ENCODE results near the gene CREBL2. TPM values are rescaled to one million over a fixed set of nuclear protein-coding genes. Genes with fewer than 3 reads are reported as not detected.

CREBL2 gene
- total RNA-seq, 2 donors from 2014 or later, result 41.7 to 44.6 TPM

DNA sequence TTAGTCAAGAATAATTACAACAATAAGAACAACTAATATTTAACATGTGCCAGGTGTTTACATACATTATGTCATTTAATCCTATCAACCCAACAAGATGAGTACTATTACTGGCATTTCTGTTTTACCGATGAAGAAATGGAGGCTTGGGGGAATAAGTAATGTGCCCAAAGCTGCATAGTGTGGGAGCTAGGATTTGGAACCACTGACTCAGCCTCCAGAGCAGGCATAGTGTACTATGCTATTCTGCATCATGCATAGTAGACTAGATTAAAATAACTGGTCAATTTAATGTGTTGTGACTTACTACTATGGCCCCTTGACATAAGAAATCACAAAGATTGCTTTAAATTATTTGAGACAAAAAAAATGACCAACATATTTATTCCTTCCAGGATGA is 74.8 kb downstream of the CREBL2 start:
- Histone ChIP-seq H3K27ac (no peak overlapping the region), H3K9me3 (no peaks in the 10 kb centered on the region), H3K27me3 (replicated peaks; ENCODE audit: insufficient read depth) (no peaks in the 10 kb centered on the region), H3K4me1 (ENCODE audit: control insufficient read depth in 1 of 2, low read depth in 2 of 2) (no peaks in the 10 kb centered on the region), H3K36me3 (no peaks in the 10 kb centered on the region), H3K4me3 (no peak overlapping the region)
- no peak for DNase-seq (ENCODE audit: low spot score)
- TF ChIP-seq, protein P1, sequence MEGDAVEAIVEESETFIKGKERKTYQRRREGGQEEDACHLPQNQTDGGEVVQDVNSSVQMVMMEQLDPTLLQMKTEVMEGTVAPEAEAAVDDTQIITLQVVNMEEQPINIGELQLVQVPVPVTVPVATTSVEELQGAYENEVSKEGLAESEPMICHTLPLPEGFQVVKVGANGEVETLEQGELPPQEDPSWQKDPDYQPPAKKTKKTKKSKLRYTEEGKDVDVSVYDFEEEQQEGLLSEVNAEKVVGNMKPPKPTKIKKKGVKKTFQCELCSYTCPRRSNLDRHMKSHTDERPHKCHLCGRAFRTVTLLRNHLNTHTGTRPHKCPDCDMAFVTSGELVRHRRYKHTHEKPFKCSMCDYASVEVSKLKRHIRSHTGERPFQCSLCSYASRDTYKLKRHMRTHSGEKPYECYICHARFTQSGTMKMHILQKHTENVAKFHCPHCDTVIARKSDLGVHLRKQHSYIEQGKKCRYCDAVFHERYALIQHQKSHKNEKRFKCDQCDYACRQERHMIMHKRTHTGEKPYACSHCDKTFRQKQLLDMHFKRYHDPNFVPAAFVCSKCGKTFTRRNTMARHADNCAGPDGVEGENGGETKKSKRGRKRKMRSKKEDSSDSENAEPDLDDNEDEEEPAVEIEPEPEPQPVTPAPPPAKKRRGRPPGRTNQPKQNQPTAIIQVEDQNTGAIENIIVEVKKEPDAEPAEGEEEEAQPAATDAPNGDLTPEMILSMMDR (IDR thresholded peaks at IDR 0.05), result no peak
- no peak for ATAC-seq (ENCODE audit: insufficient number of reproducible peaks, low FRiP score, low read depth)

DNA sequence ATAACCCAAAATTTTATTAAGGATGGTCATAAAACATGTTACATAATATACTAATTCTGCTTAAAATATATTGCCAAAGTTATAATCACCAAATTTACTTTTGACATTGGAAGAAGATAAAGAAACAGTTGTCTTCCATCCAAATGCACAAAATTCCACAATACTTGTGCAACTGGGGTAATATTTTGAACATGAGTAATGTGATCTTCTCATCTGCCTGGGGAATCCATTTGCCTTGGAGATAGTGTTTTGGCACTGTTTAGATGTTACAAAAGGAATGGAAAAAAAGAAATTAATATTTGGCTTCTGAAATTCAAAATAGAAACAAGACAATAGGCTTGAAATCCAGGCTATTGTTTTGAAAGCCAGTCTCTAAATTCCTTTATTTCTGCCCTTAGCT is 75.2 kb downstream of the CREBL2 start:
- Histone ChIP-seq H3K9me3 (no peaks in the 10 kb centered on the region), H3K27ac (no peak overlapping the region), H3K27me3 (replicated peaks; ENCODE audit: insufficient read depth) (no peaks in the 10 kb centered on the region), H3K4me3 (no peak overlapping the region), H3K4me1 (ENCODE audit: control insufficient read depth in 1 of 2, low read depth in 2 of 2) (no peaks in the 10 kb centered on the region), H3K36me3 (no peaks in the 10 kb centered on the region)
- DNase-seq (ENCODE audit: low spot score), result no peak
- TF ChIP-seq, protein P1 (IDR thresholded peaks at IDR 0.05), result no peak
- no peak for ATAC-seq (ENCODE audit: insufficient number of reproducible peaks, low FRiP score, low read depth)

DNA sequence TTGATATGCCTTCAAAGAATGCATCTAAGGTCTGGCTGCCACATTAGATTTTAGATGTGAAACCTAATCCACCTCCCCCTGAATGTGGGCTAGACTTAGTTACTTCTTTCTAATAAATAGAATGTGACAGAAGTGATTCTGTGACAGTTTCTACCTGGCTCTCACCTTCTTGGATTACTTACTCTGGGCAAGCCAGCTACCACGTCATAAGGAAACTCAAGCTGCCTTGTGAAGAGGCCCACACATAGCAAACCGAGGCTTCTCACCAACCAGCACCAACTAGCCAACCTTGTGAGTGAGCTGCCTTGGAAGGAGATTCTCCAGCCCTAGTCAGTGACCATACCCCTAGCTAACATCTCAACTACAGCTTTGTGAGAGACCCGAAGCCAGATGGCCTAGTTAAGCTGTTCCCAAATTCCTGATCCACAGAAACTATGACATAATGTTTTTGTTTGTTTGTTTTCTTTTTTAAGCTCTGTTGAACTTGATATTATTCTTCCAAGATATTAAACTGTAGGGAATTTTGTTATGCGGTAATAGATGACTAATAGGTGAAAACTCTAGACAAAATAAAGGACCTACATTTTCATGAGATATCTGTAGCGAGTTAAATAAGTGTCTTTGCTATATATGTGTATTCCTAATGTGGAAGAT is 78.1 kb downstream of the CREBL2 start:
- TF ChIP-seq, protein P1 (IDR thresholded peaks at IDR 0.05), result no peak
- DNase-seq (ENCODE audit: low spot score), result no peak
- ATAC-seq (ENCODE audit: insufficient number of reproducible peaks, low FRiP score, low read depth), result no peak

DNA sequence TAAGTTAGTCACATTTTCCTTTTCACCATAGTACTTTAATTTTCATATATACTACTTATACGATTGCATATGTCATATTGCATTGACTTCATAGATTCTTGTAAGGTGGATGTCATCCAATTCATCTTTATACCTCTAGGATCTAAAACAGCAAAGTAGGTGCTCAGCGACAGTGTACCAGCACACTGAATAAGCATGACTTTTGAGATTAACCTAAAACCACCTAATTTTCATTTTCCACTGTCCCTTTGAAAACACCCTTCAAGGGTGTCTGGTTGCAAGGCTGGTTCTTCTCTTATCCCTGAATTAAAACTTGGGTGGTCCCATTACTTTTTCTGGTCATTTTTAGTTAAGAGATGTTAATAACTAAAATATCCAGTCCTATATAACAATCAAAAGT is 79.9 kb downstream of the CREBL2 start:
- H3K4me1 ChIP-seq (ENCODE audit: control insufficient read depth in 1 of 2, low read depth in 2 of 2), result peaks cover 3 to 4% of the 10 kb centered on the region in 2 donors
- no peak overlapping the region for H3K4me3 ChIP-seq
- no peaks in the 10 kb centered on the region for H3K27me3 ChIP-seq (replicated peaks; ENCODE audit: insufficient read depth)
- no peaks in the 10 kb centered on the region for H3K36me3 ChIP-seq
- no peak for DNase-seq (ENCODE audit: low spot score)
- TF ChIP-seq, protein P1 (IDR thresholded peaks at IDR 0.05), result no peak
- ATAC-seq (ENCODE audit: insufficient number of reproducible peaks, low FRiP score, low read depth), result no peak
- H3K27ac ChIP-seq, result no peak overlapping the region
- H3K9me3 ChIP-seq, result no peaks in the 10 kb centered on the region

More for the DNA sequence above, 78.1 kb downstream of the CREBL2 start:
- Histone ChIP-seq H3K27me3 (replicated peaks; ENCODE audit: insufficient read depth) (no peaks in the 10 kb centered on the region), H3K4me3 (no peak overlapping the region), H3K27ac (no peak overlapping the region), H3K36me3 (no peaks in the 10 kb centered on the region), H3K4me1 (ENCODE audit: control insufficient read depth in 1 of 2, low read depth in 2 of 2) (no peaks in the 10 kb centered on the region), H3K9me3 (no peaks in the 10 kb centered on the region)

DNA sequence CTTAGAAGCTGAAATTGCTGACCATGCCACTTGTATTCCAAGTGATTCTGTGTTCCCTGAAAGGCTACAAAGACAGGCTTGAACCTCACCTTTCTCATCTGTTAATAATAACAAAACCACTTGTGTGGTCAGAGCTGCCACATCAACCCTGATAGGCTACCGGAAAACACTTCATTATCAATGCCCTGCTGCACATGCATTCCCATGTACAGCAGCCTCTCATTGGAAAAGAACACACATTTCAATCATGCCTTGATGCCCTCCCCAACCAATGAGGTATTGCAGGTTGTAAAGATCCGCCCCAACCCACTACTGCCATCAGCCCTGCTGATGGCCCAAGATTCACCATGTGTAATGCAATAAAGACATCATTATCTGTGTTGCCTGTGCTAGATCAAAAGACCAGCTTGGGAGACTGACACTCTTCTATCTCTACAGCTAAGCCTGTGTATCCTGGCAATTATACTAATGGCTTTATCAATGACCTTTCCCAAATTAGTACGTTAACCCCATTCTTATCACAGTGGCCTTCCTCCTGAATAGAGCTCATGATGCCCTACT is 81.5 kb downstream of the CREBL2 start:
- ATAC-seq (ENCODE audit: insufficient number of reproducible peaks, low FRiP score, low read depth) (no peak), DNase-seq (ENCODE audit: low spot score) (no peak)
- TF ChIP-seq, protein P1 (IDR thresholded peaks at IDR 0.05), result no peak
- H3K27me3 ChIP-seq (replicated peaks; ENCODE audit: insufficient read depth), result no peaks in the 10 kb centered on the region
- no peak overlapping the region for H3K4me3 ChIP-seq
- H3K36me3 ChIP-seq, result no peaks in the 10 kb centered on the region
- H3K27ac ChIP-seq, result no peak overlapping the region
- peaks cover 6 to 12% of the 10 kb centered on the region in 2 donors for H3K4me1 ChIP-seq (ENCODE audit: control insufficient read depth in 1 of 2, low read depth in 2 of 2)
- H3K9me3 ChIP-seq, result no peaks in the 10 kb centered on the region

Other genes starting within 250 kb of the CREBL2 start
- 10 to 100 TPM; 12.9 to 23.4 TPM for gene DUSP16, start 49.0 kb upstream of the CREBL2 start, total RNA-seq
- under 1 TPM in 1 of 2 donors, not detected in 1; 0.35 TPM for gene GPR19, start 84.3 kb downstream of the CREBL2 start, total RNA-seq
- gene CDKN1B, start 105.5 kb downstream of the CREBL2 start, total RNA-seq, result 10 to 100 TPM; 61.9 to 63.5 TPM
- gene APOLD1, start 173.8 kb downstream of the CREBL2 start, total RNA-seq, result 10 to 100 TPM; 38.4 to 70.7 TPM
- 10 to 100 TPM; 43.5 to 51.1 TPM for gene DDX47, start 201.5 kb downstream of the CREBL2 start, total RNA-seq

Data from thoracic aorta (tissue), 2 donors.